Umbilical cord (tissue), 2 donors: Measurements from ENCODE around the gene MAP2K4. TPM values are rescaled to one million over a fixed set of nuclear protein-coding genes. Genes with fewer than 3 reads are reported as not detected.
A peak's percentile ranks its signal among the peaks of the same experiment; 100 is the strongest.
"Not testable (repeated sequence)": the region's sequence is repeated elsewhere in the genome, so short reads cannot be mapped to it uniquely, and the experiment has no call there.

Source experiments
- DNase-seq: peaks from one replicate; pipeline ENCODE4 v3.0.0-alpha.2; 2015; ENCODE audit warnings: low spot score
- total RNA-seq: library from RNA; depleted of rRNA; stranded (reverse); fragments of >200 nt; gene quantifications from one replicate; pipeline ENCODE4 v1.2.3, GENCODE V29; 2014; ENCODE audit warnings: low replicate concordance; ENCODE audit not compliant: insufficient read depth

The MAP2K4 gene
- total RNA-seq, 1 donor from 2014 or later = 84.0 TPM

DNA sequence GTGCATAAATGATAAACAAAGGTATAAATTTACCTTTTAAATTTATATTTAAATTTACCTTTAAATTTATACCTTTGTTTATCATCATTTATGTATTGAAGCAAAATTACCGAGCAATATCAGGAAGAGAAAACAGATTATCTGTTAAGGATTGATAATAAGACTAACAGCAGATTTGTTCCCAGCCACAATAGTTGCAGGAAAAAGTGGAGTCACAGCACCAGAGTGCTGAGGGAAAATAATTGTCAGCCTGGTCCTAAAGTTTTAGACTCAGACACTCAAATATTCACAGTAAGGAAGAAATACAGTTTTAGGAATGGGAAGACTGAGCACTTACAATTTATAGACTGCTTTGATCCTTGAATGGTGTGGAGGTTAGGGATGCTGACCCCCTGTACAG is 117.2 kb downstream of the MAP2K4 start:
- no peak for DNase-seq

DNA sequence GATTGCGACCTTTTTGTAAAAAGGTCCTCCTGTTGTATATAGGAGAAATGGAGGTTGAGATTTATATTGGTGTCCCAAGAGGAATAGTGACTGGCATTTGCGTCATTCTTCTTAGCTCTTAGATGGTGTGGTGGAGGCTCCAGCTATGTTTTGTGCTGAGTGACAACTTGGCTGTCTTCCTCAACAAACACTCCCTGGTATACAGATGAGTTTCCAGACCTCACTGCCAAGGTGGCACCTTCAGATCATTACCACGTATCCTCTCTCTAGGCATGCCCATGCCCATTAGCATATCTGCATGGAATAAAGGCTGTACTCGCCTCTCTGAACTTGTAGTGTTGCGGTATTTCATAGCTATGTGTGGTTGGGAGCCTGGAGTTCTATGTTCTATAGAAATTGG is 120.0 kb downstream of the MAP2K4 start:
- DNase-seq = no peak

DNA sequence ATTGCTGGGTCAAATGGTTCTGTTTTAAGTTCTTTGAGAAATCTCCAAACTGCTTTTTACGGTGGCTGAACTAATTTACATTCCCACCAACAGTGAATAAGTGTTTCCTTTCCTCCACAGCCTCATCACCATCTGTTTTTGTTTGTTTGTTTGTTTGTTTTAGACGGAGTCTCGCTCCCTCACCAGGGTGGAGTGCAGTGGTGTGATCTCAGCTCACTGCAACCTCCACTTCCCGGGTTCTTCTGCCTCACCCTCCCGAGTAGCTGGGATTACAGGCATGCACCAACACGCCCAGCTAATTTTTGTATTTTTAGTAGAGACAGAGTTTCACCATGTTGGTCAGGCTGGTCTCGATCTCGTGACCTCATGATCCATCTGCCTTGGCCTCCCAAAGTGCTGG is 141.5 kb downstream of the MAP2K4 start:
- not testable (repeated sequence) for DNase-seq

DNA sequence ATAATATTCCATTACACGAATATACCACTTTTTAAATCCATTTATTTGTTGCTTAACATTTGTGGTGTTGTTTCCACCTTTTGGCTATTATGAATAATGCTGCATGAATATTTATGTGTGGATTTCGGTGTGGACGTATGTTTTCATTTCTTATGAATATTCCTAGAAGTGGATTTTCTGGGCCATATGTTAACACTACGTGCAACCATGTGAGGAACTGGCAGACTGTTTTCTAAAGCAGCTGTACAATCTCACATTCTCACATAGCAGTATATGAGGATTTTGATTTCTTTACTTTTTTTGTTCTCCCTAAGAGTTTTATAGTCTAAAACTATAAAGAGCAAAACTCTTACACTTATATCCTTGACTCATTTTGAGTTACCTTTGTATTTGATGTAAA is 143.4 kb downstream of the MAP2K4 start:
- no peak for DNase-seq

DNA sequence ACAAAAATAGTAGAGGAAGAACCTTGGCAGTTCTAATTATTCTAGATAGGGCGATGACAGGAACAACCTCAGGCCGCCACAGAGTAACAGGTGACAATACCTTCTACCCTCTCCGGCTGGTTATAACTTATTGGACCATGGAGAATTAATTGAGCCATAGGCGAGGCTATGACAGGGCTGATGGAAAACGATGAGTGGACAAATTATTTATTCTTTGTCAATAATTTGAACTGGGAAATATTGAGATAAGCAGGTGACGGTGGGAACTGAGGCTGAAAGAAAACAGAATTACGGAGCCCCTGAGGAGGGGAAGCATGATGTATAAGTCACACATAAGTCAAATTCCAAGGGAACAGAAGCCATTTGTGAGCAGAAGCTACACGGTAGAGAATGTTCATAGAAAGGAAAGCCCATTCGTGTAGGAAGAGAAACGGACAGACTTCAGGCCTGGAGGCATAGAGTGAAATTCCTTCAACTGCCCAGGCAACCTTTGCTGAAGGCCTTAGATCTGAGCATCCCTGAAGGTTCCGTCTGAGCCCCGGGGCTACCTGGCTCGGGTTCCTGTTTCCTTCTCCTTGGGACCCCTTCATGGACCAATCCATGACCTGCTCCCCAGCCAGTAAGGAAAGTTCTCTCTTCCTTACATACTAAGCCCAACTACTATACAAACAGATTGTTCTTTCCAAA is 158.1 kb downstream of the MAP2K4 start:
- no peak for DNase-seq

DNA sequence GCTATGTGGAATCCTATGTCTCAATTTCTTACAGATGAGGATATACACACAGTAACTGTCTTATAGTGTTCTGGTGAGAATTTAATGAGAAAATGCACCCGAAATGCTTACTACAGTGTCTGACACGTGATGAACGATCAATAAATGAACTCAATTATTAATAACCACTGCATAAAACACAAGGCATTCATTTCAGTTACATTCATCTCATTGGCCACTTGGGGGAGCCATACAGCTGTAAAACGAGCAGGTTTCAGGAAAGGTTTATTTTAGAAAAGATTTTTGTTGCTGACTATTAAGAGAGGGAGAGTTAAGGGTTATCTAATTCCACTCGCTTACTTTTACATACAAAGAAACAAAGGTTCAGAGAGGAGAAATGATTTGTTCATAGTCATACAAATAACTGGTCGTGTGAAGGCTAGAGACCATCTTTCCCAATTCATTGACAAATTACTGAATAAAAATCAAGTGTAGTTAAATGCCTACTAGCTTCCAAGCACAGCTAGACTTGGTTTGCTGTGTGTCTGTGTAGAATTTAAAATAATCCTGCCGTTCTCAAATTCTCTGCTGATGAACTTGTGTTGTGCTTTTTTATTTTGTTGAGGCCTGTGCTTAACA is 160.1 kb downstream of the MAP2K4 start:
- peak; percentile 82 for DNase-seq

DNA sequence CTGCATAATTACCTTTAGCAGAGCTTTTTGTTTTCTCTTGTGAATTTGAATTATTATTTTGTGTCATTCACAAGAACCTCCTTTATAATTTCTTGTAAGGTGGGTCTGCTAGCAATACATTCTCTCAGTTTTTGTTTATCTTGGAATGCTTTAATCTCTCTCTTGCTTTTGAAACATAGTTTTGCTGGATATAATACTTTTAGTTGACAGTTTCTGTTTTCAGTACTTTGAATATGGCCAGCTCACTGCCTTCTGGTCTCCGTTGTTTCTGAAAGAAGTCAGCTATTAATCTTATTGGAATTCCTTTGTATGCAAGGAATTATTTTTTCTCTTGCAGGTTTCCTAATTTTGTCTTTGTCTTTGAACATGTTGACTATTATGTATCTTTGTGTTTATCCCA is 167.0 kb downstream of the MAP2K4 start:
- no peak for DNase-seq

DNA sequence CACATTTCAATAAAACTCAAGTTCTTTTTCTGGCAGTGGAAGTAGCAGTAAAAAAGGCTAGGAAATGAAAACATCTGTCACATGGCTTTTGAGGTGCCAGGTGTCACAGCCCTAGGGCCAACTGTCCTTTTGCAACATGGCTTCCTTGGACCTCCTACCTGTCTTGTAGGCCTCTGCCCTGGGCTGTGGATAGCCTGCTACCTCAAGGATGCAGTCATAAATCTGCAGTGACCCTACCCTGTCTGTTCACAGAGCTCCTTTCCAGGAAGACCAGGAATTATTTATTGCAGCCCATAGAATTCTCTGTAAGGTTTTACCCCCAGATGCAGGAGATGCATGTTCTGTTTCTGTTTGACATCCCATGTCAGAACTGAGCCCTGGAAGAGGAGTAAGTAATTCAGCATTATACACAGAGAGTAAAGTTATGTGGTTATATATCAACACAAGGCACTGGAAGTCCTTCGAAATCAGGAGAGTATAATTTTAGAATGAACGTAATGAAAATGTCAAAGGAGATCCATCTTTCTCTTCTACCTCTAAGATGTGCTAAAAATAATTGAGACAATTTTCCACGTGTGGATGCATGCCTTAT is 172.6 kb downstream of the MAP2K4 start:
- DNase-seq = no peak

Other genes with a start within 250 kb of the MAP2K4 start
- 7.0 TPM for gene ZNF18, start 23.4 kb upstream of the MAP2K4 start, total RNA-seq